Hypothalamus (tissue), 51 donors: ENCODE results near the gene DLGAP5.

ENCODE experiments used
- DNase-seq, 51 donors: peaks; one replicate each; lab custom pipeline; 2025; lab: John Stamatoyannopoulos, UW

DLGAP5 gene, protein sequence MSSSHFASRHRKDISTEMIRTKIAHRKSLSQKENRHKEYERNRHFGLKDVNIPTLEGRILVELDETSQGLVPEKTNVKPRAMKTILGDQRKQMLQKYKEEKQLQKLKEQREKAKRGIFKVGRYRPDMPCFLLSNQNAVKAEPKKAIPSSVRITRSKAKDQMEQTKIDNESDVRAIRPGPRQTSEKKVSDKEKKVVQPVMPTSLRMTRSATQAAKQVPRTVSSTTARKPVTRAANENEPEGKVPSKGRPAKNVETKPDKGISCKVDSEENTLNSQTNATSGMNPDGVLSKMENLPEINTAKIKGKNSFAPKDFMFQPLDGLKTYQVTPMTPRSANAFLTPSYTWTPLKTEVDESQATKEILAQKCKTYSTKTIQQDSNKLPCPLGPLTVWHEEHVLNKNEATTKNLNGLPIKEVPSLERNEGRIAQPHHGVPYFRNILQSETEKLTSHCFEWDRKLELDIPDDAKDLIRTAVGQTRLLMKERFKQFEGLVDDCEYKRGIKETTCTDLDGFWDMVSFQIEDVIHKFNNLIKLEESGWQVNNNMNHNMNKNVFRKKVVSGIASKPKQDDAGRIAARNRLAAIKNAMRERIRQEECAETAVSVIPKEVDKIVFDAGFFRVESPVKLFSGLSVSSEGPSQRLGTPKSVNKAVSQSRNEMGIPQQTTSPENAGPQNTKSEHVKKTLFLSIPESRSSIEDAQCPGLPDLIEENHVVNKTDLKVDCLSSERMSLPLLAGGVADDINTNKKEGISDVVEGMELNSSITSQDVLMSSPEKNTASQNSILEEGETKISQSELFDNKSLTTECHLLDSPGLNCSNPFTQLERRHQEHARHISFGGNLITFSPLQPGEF

GRCh38 chr14:55191203-55192053, at the start of gene DLGAP5:
DLGAP5 (minus strand) TSS chr14:55191585; CDS start chr14:55189179, 2,406 bp downstream.
- DNase-seq = peak; percentile 24 to 96 (median 83)

DNA sequence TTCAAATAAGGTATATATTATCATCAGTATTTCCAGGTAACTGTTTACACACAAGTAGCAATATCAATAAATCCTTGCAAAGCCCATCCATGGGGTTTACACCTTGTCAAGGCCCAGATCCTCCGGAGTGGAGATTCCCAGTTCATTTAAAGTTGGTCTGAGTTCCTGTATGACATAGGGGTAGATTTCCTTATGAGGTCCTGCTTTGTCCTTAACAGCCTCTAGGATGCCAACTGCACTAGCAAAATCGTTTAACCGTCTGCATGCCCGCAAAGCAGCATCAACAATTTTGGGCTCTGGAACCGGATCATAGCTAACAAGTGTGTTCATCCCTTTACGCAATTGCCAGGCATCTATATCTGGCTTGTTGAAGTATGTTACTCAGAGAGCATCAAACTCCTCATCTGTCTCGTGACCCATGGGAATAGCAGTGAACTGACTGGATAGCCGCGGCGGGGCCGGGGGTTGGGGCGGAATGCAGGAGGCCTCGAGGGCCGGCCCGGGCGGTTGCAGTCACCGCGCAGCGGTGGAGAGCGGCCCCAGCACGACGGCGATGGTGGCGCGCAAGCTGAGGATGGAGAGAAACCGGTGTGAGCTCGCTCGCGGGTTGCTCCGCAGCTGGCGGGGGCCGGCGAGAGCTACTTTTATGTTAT, 49.3 kb upstream of the DLGAP5 start:
- DNase-seq = peak in 1 of 51 donors; percentile 9

GRCh38 chr14:55239320-55239719, 47.9 kb upstream of the DLGAP5 start:
- DNase-seq = no peak

DNA sequence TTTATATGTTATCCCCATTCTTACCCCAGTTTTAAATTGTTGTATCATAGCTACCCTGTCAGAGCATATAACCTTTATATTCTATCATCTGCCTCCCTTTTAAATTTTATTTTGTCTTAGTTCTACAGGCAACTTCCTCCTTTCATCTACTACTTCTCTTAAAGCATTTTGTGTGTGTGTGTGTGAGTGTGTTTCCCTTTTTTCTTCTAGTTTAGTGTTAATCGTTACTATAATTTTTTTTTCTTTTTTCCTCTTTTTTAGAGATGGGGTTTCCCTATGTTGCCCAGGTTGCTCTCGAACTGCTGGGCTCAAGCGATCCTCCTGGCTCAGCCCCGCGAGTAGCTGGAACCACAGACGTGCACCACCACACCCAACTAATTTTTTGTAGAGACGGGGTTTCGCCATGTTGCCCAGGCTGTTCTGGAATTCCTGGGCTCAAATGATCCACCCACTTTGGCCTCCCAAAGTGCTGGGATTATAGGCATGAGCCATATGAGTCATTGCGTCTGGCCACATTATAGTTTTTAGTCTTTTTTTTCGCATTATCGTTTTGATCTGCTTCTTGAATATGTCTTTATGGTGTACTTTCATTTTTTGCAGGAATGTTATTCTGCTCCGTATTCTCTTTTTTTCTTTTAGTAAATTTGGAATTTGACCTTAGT, 46.8 kb upstream of the DLGAP5 start:
- no peak for DNase-seq

GRCh38 chr14:55233591-55233990, 42.2 kb upstream of the DLGAP5 start:
- DNase-seq = no peak

- no peak for DNase-seq
Measured at GRCh38 chr14:55228261-55228660, 36.9 kb upstream of the DLGAP5 start.

DNA sequence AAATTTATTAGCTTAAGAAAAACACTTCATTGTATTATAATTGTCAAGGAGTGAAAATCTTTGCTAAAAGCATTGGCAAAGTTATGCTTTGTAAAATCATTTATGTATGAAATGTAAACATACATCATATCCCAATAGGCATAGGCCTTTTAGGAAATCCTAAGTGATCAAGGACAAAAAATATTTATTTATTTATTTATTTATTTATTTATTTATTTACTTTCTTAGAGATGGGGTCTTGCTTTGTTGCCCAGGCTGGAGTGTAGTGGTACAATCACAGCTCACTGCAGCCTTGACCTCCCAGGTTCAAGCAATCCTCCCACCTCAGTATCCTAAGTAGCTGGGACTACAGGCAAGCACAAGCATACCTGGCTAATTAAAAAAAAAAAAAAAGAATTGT, 32.0 kb upstream of the DLGAP5 start:
- DNase-seq = no peak

DNA sequence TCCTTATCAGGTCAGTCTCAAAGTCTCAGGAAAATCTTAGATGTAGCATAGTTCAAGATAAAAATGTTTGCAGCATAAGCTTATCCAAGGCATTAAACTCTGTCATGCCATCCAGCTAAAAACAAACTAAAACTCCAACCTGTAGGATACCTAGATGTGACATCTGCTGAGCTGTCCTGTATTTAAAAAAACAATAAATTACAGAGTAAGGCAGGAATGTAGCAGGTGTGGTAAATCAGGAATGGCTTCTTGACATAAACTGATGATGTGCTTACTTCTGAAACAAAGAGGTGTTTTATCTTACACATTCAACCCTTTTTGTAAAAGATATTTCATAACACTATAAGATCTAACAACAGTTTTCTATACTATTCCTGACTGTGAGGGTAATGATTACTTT, 30.6 kb upstream of the DLGAP5 start:
- DNase-seq = no peak

DNA sequence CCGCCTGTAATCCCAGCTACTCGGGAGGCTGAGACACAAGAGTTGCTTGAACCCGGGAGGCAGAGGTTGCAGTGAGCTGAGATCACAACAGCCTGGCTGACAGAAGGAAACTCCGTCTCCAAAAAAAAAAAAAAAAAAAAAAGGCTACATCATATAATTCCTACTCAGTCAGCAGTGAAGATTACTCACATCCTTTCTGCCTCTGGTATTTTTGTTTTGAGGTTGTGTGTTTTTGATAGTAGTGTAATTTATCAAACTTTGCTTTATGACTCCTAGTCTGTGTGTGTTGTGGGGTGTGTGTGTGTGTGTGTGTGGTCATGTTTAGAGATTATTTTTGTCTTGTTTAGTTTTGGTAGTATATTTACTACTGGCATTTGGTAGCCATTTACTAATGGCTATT, 29.8 kb upstream of the DLGAP5 start:
- DNase-seq = no peak

GRCh38 chr14:55220230-55220629, 28.8 kb upstream of the DLGAP5 start:
- no peak for DNase-seq

GRCh38 chr14:55212634-55213033, 21.2 kb upstream of the DLGAP5 start:
- no peak for DNase-seq

DNA sequence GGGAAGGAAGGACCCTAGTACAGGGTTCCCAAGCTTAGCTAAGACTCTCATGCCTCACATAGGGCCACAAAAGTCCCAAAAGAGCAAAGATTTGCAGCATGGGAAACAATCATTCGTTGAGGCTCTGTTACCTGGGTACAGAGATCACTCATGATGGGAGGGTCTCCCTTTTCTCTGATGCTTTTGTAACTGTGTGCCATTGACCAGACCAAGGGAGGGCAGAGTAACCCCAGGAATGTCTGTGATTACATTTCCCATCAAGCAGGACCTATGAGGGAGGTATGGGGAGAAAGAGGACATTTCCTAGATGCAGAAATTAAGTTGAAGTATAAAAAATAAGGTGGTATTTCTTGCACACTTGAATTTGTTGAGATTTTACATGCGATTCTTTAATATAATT, 16.4 kb upstream of the DLGAP5 start:
- no peak for DNase-seq

DNA sequence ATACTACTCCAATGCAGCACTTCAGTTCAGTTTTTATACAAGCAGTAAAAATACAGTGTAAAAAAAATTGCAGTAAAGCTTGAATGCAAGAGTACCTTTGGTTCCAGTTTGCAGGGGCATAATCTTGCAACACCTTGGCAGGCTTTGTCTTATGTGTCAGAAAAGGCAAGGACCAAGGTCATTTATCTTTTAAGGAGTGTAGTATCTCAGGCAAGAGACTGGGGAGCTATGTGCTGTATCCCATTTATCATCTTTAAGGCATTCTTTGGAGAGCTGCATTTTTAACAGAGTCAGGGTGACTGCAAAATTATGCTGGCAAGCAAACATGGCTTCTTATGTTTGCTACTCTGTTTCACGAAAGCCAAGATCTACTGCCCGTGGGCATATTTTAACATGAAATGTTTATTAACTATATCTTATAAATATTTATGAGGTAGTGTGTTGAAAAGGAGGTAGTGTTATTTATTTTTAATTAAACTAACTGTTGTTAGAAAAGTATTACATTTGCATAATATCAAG, 14.8 kb upstream of the DLGAP5 start:
- DNase-seq = no peak

DNA sequence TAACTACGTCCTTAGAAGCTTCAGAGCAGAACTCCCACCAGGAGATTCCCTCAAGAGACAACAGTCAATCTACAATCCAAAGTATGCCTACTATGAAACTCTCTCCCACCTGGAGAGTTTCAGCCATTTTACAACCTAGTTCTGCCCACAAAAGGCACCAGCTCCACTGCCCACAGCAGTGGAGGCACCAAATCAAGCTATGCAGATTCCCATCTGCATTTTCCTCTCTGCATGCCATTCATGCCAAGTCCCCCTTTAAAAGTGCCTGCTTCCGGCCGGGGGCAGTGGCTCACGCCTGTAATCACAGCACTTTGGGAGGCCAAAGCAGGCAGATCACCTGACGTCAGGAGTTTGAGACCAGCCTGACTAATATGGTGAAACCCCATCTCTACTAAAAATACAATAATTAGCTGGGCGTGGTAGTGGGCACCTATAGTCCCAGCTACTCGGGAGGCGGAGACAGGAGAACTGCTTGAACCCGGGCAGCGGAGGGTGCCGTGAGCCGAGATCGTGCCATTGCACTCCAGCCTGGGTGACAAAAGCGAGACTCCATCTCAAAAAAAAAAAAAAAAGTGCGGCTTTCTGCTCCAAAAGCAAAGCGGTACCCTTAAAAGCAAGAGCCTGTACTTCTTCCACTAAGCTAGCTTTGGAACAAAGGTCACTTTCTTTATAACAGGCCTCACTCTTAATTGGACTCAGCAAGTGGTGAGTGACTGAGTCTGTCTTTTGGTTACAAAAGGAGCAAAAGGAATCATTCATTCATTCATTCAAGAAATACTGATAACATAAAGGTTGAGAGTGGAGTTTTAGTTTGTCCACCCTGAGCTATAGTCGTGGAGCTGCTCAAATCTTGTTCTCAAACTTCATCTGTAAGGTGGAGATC, 10.1 kb upstream of the DLGAP5 start:
- no peak for DNase-seq

- no peak for DNase-seq
Measured at GRCh38 chr14:55200651-55201050, 9.3 kb upstream of the DLGAP5 start.

- no peak for DNase-seq
Measured at GRCh38 chr14:55198749-55199148, 7.4 kb upstream of the DLGAP5 start.

DNA sequence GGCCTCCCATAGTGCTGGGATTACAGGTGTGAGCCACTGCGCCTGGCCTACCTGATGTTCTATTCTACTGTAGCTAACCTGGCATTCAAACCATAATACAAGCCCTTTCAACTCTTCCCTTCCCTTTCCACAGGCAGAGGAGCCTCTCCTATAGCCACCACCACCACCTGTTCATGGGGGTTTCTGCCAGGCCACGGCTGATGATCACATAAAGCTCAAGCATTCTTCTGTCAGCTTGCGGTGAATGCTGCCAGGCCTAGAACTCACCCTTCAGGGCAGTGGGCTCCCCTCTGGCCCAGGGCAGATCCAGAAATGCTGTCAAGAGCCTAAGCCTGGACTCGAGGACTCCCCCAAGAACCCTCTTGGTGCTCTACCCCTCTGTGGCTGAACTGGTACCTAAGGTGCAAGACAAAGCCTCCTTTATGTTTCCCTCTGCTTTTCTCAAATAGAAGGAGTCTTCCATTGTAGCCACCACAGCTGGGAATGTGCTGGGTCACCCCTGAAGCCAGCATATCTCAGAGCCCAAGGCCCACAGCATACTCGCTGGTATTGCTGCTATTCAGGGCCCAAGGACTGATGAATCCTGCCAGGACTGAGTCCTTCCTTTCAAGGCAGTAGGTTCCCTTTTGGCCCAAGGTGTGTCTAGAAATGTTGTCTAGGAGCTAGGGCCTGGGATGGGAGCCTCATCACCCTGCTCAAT, 3.4 kb upstream of the DLGAP5 start:
- no peak for DNase-seq

DNA sequence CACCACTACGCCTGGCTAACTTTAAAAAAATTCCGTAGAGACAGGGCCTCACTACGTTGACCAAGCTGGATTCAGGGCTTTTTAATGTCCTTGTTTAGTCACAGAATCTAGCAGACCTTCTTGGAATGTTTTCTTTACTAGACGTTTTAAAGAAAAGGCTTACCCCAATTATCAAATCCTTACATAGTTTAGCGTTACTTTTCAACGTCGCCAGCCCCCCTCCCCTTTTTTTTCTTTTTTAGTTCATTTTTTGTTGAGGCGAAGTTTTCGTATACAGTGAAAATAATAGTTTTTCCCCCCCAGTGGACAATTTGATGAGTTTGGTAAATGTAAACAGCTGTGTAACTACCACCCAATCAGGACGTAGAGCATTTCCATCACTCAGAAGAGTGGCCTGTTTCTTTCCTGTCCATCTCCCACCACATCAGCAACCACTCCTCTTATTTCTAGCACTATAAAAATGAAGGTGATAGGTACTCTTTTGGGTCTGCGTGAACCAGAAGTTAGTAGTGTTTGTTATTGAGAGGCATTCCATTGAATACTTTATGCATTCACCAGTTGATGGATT, 753 bp upstream of the DLGAP5 start:
- DNase-seq = no peak
